Measurements from ENCODE around the gene MATK. TPM values are rescaled to one million over a fixed set of nuclear protein-coding genes. Genes with fewer than 3 reads are reported as not detected.
"Not testable (repeated sequence)": the region's sequence is repeated elsewhere in the genome, so short reads cannot be mapped to it uniquely, and the experiment has no call there.

MATK gene
- total RNA-seq, 2 donors from 2014 or later = 0.66 to 1.2 TPM

DNA sequence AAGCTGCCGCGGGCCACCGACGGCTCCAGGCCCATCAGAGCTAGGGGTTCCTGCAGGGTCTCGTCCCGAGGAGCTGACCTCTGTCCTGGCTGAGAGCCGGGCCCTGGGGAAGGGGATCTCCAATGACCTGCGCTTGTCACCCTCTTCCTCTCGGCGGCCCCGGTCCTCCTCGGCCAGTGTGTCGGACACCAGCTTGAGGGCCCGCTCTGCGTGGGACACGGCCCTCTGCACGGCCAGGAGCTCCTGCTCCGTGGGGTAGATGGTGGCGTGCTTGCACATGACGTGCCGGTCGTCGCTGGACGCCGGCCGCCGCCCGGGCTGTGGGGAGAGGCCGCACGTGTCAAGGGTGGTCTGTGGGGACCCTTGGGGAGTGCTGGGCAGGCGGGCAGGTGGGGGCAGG is 32.7 kb upstream of the MATK start:
- H3K4me1 ChIP-seq = no peaks in the 10 kb centered on the region
- DNase-seq = no peak
- no peak overlapping the region for H3K4me3 ChIP-seq
- H3K9me3 ChIP-seq = no peaks in the 10 kb centered on the region
- TF ChIP-seq, protein P1, sequence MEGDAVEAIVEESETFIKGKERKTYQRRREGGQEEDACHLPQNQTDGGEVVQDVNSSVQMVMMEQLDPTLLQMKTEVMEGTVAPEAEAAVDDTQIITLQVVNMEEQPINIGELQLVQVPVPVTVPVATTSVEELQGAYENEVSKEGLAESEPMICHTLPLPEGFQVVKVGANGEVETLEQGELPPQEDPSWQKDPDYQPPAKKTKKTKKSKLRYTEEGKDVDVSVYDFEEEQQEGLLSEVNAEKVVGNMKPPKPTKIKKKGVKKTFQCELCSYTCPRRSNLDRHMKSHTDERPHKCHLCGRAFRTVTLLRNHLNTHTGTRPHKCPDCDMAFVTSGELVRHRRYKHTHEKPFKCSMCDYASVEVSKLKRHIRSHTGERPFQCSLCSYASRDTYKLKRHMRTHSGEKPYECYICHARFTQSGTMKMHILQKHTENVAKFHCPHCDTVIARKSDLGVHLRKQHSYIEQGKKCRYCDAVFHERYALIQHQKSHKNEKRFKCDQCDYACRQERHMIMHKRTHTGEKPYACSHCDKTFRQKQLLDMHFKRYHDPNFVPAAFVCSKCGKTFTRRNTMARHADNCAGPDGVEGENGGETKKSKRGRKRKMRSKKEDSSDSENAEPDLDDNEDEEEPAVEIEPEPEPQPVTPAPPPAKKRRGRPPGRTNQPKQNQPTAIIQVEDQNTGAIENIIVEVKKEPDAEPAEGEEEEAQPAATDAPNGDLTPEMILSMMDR (IDR thresholded peaks at IDR 0.05) = no peak
- H3K36me3 ChIP-seq = no peaks in the 10 kb centered on the region
- no peaks in the 10 kb centered on the region for H3K27me3 ChIP-seq
- no peak overlapping the region for H3K27ac ChIP-seq
- intact Hi-C loops (cut with DNase I) = loop anchor here (10.0 kb wide), 1 partner anchor 54 kb away; the partner anchor contains the start of genes APBA3 and MRPL54
- H3K9ac ChIP-seq (ENCODE audit: low read depth in 2 of 2, low read length in 2 of 2) = no peak overlapping the region

DNA sequence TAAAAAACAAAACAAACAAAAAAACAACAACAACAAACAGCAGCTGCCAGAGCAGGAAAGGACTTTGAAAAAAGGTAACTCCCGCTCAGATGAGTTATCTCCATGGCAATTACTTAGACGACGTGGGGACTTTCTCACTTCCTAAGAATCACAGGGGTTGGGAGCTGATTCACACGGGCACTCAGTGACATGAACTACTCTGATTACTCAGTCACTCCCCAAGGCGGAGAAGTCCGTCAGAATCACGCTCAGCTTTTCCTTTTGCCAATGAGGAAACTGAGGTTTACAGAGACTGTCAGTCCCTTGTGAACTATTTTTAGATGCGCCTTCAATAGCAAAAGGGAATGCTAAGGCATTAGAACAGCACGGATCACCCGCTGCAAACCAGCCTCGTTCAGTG is 32.3 kb upstream of the MATK start:
- Histone ChIP-seq H3K9ac (ENCODE audit: low read depth in 2 of 2, low read length in 2 of 2) (no peak overlapping the region), H3K4me1 (no peaks in the 10 kb centered on the region), H3K4me3 (no peak overlapping the region), H3K27ac (no peak overlapping the region), H3K9me3 (no peaks in the 10 kb centered on the region), H3K27me3 (no peaks in the 10 kb centered on the region), H3K36me3 (no peaks in the 10 kb centered on the region)
- DNase-seq = no peak
- TF ChIP-seq, protein P1 (IDR thresholded peaks at IDR 0.05) = no peak
- intact Hi-C loops (cut with DNase I) = loop anchor here (10.0 kb wide), 1 partner anchor 54 kb away; the partner anchor contains the start of genes APBA3 and MRPL54

DNA sequence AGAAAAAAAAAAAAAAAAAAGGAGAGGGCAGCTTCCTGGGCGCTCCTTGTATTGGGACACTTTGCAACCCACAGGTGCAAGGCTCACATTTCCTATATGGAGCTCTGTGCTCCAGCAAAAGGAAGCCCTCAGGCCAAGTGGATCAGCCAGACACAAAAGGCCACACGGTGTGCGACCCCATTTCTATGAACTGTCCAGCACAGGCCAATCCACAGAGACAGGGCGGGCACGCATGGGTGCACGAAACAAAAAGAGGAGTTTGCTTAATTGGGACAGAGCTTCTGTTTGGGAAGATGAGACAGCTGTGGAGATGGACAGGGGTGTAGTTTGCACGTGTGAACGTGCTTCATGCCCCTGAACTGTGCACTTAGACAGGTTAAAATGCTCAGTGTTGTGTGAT is 31.6 kb upstream of the MATK start:
- no peaks in the 10 kb centered on the region for H3K4me1 ChIP-seq
- TF ChIP-seq, protein P1 (IDR thresholded peaks at IDR 0.05) = no peak
- intact Hi-C loops (cut with DNase I) = loop anchor here (10.0 kb wide), 1 partner anchor 53 kb away; the partner anchor contains the start of genes APBA3 and MRPL54

DNA sequence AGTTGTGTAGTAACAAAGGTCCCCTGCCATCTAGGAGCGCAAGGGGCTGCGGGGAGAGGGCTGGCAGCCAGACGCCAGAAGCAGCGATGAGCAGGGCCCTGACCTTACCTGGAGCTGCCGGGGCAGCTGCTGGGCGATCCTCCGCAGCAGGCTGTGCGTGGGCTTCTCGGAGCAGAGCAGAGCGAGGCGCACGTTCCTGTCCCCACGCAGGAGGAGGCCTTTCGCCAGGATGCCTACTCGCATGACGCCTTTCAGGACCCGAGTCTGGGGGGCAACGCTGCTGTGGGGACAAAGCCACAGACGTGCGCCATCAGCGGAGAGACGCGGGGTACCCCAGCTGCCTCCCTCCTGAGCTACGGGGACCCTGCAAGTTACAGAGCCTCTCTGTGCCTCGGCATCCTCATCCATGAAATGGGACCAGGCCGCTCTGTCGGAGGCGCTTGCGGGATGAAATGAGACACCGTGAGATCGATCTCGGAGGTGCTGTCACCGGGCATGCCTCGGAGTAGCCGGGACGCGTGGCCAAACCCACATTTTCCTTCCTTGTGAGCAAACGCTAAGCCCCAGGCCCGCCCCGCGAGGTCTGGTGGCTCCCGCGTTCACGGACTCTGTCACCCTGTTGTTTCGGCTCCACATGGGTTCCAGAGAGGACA is 30.5 kb upstream of the MATK start:
- Histone ChIP-seq H3K9me3 (no peaks in the 10 kb centered on the region), H3K4me1 (no peaks in the 10 kb centered on the region), H3K4me3 (no peak overlapping the region), H3K36me3 (no peaks in the 10 kb centered on the region), H3K27me3 (no peaks in the 10 kb centered on the region), H3K27ac (no peak overlapping the region), H3K9ac (ENCODE audit: low read depth in 2 of 2, low read length in 2 of 2) (no peak overlapping the region)
- DNase-seq = no peak
- intact Hi-C loops (cut with DNase I) = loop anchor here (10.0 kb wide), 1 partner anchor 52 kb away; the partner anchor contains the start of genes APBA3 and MRPL54
- TF ChIP-seq, protein P1 (IDR thresholded peaks at IDR 0.05) = no peak

More for the DNA sequence above, 31.6 kb upstream of the MATK start:
- no peak overlapping the region for H3K9ac ChIP-seq (ENCODE audit: low read depth in 2 of 2, low read length in 2 of 2)
- H3K36me3 ChIP-seq = no peaks in the 10 kb centered on the region
- H3K9me3 ChIP-seq = no peaks in the 10 kb centered on the region
- no peaks in the 10 kb centered on the region for H3K27me3 ChIP-seq
- H3K4me3 ChIP-seq = no peak overlapping the region
- H3K27ac ChIP-seq = no peak overlapping the region
- DNase-seq = no peak

DNA sequence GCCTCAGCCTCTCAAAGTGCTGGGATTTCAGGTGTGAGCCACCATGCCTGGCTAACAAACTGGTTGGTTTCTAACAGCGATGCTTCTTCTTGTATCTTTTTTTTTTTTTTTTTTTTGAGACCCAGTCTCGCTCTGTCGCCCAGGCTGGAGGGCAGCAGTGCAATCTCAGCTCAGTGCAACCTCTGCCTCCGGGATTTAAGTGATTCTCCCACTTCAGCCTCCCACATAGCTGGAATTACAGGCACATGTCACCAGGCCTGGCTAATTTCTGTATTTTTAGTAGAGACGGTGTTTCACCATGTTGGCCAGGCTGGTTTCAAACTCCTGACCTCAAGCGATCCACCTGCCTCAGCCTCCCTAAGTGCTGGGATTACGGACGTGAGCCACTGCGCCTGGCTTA is 30.0 kb upstream of the MATK start:
- intact Hi-C loops (cut with DNase I) = loop anchor here (10.0 kb wide), 1 partner anchor 51 kb away; the partner anchor contains the start of genes APBA3 and MRPL54
- not testable (repeated sequence) for H3K27ac ChIP-seq; H3K4me1 ChIP-seq; DNase-seq; H3K9ac ChIP-seq (ENCODE audit: low read depth in 2 of 2, low read length in 2 of 2); H3K4me3 ChIP-seq; H3K27me3 ChIP-seq; H3K9me3 ChIP-seq; H3K36me3 ChIP-seq

DNA sequence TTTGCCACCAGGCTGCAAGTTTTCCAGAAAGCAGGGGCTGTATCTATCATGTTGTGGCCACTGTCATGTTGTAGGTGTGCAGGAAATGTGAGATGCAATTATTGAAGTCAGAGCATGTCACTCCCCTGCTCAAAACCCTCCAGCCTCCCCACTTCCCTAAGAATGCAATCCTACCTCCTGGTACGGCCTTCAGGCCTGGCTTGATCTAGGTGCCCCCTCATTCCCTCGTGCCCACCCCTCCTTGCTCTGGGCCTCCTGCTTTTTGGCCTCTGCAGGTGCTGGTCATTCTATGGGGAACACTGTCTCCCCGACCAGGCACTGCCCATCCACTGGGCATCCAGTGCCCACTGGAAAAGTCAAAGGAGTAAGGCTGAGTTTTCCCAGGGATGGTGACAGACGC is 28.5 kb upstream of the MATK start:
- H3K27me3 ChIP-seq = no peaks in the 10 kb centered on the region

More for the DNA sequence above, 28.5 kb upstream of the MATK start:
- H3K4me3 ChIP-seq = no peak overlapping the region
- TF ChIP-seq, protein P1 (IDR thresholded peaks at IDR 0.05) = no peak
- no peaks in the 10 kb centered on the region for H3K36me3 ChIP-seq
- H3K9ac ChIP-seq (ENCODE audit: low read depth in 2 of 2, low read length in 2 of 2) = no peak overlapping the region
- no peak overlapping the region for H3K27ac ChIP-seq
- no peaks in the 10 kb centered on the region for H3K9me3 ChIP-seq
- intact Hi-C loops (cut with DNase I) = loop anchor here (10.0 kb wide), 1 partner anchor 50 kb away; the partner anchor contains the start of genes APBA3 and MRPL54
- DNase-seq = no peak
- H3K4me1 ChIP-seq = no peaks in the 10 kb centered on the region
